Daoy (cell line): Measurements from ENCODE around the gene PGBD5. TPM values are rescaled to one million over a fixed set of nuclear protein-coding genes. Genes with fewer than 3 reads are reported as not detected.

Experiments used
- DNase-seq: peaks from one replicate; pipeline ENCODE4 v3.0.0-alpha.2; 2015; ENCODE audit warnings: low read depth
- total RNA-seq: library from RNA; depleted of rRNA; stranded (reverse); fragments of >200 nt; shearing (Covaris generic); gene quantifications from 2 replicates; pipeline ENCODE4 v1.2.3, GENCODE V29; 2014

PGBD5 gene
- total RNA-seq, 1 experiment from 2014 or later = 1.0 TPM

- DNase-seq = no peak
Measured at GRCh38 chr1:230349020-230349393, 77.1 kb downstream of the PGBD5 start.

DNA sequence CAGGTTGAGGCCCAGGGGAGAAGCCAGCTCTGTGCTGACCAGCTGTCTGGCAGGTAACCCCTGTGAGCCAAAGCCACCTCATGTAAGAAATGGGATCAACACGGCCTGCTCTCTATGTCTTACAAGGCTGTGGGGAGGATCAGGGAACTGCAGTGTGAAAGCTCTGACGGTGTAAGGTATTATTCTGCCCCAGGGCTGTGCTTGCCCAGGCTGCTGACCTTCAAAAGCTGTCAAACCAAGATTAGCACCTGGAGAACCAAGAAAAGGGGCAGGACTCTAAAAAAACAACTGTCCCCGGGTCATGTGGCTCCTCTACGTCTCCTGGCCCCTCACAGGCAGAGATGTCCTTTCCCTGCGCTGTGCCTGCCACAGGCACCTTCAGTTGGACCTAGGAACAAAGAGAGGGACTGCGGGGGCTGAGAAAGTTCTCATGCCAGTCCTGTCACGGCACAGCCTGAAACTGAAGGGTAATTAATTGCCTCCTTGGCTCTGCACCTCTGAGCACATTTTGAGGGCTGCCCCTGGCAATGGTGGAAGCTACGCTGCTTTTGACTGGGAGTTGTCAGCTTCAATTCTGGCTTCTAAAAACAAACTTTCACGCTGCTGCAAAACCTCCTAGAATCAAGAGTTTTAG, 77.6 kb downstream of the PGBD5 start:
- DNase-seq = no peak

- DNase-seq = no peak
Measured at GRCh38 chr1:230347896-230348295, 78.2 kb downstream of the PGBD5 start.

- DNase-seq = no peak
Measured at GRCh38 chr1:230345139-230345885, 80.8 kb downstream of the PGBD5 start.

DNA sequence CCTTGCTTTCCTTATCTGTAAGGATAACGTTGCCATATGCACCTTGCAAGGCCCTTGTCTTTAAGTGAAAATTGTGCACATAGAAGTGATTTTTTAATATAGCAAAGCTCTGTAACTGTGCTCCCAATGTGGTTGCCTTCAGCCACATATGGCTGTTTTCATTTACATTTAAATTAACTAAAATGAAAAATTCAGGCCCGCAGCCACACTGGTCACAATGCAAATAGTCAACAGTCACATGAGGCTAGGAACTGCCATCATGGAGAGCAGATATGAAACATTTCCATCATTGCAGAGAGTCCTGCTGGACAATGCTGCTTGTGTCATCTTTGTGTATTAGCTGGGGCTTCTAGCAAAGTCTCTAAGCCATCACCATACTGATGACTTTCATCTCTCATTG, 83.4 kb downstream of the PGBD5 start:
- no peak for DNase-seq

DNA sequence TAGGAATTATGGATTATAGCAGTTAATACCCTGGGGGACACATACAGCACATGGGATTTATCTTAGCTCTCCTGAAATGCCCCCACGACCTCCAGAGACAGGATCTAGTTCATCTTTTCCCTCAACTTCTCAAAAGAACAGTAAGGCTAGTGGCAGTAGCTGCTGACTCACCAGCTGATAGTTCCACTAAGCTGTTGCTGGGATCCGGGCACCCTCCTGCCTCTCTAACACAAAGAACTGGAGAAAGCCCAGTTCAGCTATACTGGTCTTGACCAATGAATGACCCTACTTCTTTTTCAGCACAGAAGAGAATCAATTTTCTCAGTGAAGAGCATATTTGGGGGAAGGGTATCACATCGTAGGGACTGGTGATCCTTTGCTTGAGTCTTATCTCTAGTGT, 84.1 kb downstream of the PGBD5 start:
- no peak for DNase-seq

DNA sequence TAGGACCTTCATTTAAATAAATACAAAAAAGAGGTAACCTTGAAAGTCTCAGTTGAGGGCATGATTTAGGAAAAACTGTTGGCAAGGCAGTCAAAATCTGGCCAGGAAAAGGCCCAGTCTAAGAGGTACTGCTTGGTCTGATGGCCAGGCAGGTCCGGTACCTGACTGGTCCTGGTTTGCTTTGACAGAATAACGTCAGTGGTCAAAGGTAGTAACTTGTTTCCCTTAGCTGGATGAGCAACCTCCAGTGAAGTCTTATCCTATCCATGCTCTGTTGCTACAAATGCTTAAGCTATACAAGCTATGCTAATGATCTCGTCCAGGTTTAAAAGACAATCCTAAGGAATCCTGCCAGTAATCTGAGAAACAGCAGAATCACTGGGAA, 85.0 kb downstream of the PGBD5 start:
- DNase-seq = no peak

GRCh38 chr1:230340526-230341161, 85.5 kb downstream of the PGBD5 start:
- no peak for DNase-seq

- DNase-seq = no peak
Measured at GRCh38 chr1:230339033-230339432, 87.1 kb downstream of the PGBD5 start.

DNA sequence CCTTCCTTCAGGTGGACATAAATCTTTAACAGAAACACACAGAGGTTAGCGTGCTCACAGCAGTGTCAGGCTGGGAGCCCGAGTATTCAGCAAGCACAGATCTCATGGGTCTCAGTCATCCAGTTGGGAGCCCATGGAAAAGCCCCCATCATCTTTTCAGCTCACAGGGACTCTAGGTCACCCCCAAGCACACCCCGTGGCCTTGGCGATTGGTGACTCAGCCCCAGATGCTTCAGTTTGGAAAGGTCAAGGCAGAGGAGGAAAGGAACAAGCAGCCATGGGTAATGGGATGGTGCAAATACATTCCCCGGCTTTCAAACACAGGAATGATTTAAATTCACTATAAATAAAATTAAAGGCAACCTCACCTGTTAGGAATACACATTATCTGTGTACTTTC, 88.9 kb downstream of the PGBD5 start:
- no peak for DNase-seq

DNA sequence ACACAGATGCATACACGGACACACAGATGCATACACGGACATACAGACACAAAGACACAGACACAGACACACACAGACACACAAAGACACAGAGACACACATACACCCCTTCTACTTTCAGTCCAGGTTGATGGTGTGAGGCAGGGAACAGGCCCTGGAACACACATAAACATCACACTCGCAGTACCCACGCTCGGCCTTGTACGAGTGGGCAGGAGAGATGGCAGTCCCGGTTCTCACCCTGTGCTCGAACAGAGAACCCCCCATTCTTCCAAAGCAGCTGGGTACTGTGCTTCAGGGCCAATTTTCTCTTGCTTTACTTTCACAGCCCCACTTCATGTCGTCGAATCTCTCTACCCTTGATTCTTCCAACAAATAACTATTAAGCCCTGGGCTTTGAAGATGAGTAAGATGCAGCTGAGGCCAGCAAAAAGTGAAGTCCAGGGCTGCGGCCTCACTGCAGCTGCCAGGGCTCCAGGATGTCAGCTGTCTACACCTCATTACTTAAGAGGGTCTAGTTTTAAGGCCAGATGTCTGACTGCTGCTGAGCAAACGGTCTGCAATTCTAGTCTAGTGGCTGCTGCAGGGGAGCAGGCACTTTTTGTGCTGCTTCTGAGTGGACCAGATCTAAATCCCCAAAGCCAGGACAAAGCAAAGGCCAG, 90.1 kb downstream of the PGBD5 start:
- DNase-seq = no peak

DNA sequence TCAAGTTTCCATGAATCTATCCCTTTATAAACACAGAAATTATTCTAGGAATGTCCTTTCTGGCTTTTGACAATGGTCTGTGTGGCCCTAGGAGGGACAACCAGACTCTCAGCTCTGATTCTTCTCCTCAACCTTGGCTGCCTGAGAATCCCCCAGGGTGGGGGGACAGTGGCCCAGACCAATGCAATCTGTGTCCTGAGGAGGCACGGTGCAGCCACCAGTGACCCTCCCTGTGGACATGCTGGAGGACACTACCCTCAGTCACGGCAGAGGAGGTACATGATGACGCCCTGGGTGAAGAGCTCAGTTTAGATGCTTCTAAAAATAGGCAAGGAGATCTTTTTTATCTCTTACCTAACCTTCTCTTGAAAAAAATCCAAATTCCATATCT, 91.7 kb downstream of the PGBD5 start:
- DNase-seq = no peak

- DNase-seq = no peak
Measured at GRCh38 chr1:230333590-230334446, 92.3 kb downstream of the PGBD5 start.

DNA sequence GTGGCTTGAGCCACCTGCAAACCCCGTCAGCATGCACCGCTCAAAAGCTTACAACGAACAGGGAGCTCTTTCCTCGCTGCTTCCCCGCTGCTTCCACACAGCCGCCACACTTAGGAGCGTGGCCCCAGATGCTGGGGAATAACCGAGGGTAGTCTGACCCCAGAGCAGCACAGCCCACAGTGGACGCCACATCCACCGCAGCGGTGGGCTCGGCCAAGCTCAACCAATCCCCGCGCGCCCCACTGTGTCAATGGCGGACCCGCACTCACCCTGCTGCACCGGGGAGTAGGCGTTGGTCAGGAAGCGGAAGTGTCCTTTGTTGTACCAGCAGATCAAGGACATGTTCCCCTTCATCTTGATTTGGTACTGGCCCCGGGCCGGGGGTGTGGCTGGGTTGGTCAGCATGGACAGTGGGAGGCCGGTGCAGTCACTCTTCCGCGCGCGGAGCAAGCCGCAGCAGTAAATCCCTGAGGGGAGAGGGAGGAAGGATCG, 93.5 kb downstream of the PGBD5 start:
- no peak for DNase-seq

DNA sequence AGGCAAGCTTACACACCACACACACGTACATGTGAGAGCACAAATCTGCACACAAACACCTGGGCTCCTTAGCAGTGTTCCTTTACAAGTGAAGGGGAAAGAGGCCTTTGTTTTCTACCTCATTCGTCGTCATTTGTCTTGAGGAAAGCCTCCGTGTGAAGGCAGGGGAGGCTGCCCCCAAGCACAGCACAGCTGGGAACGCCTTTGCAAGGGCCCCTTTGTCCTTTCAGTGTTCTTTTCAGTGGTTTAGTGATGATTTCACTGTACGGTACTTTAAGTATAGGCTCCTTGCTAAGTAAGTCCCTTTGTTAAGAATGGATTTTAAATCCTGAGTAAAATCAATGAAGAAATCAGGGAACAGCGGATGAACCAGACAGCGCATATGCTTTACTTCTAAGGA, 94.1 kb downstream of the PGBD5 start:
- no peak for DNase-seq

DNA sequence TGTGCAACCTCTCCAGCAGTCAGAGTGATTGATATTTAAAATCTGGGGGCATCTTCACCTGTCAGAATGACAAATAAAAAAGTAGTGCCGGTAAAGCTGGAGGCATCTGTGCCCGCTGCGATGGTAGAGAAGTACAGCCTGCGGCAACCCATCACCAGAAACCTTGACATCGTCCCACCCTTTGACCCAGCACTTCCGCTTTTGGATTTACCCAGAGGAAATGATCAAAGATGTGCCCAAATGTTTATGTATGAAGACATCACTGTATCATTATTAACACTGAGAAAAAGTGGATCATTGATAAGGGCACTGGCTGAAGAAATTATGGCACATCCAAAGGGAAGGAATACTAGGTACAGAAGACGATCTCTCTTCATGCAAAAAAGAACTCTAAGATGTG, 96.0 kb downstream of the PGBD5 start:
- DNase-seq = no peak

GRCh38 chr1:230328342-230329015, 97.7 kb downstream of the PGBD5 start:
- DNase-seq = peak; percentile 61

- DNase-seq = peak; percentile 83
Measured at GRCh38 chr1:230327892-230328284, 98.2 kb downstream of the PGBD5 start.

GRCh38 chr1:230326971-230327891, 98.9 kb downstream of the PGBD5 start:
- no peak for DNase-seq

- no peak for DNase-seq
Measured at GRCh38 chr1:230323686-230324085, 102.4 kb downstream of the PGBD5 start.
